K562 (cell line): ENCODE data around the gene GHITM. TPM values are rescaled to one million over a fixed set of nuclear protein-coding genes. Genes with fewer than 3 reads are reported as not detected.

Source experiments
- ATAC-seq: fragments of 200-7000 bp; cut with Tn5 transposase; 3 replicates; pipeline ENCODE4 v1.9.1; 2020; ENCODE audit warnings: moderate library complexity
- BruUV-seq: library from RNA; stranded (reverse); fragments of 400-500 nt; replicated peaks from 2 replicates; lab custom pipeline; 2021; lab: Mats Ljungman, UMichigan
- CTCF ChIA-PET: fragments of 300-600 bp; formaldehyde crosslinking; extraction: SDS; loops from one replicate; lab custom pipeline; 2021; ENCODE audit warnings: low intra/inter-chr PET ratio; lab: Yijun Ruan, JAX
- POLR2A ChIA-PET: fragments of 300-600, 350-650 bp; sonication (Branson Sonifier 250); formaldehyde crosslinking; extraction: SDS; loops from one replicate; lab custom pipeline; 2021; ENCODE audit warnings: antibody characterized with exemption, inconsistent platforms; lab: Yijun Ruan, JAX
- DNase-seq, 4 experiments: peaks; one replicate each; pipeline versions ENCODE4 v3.0.0 to v3.0.0-alpha.2; 2011 to 2018; ENCODE audit warnings: low spot score in 3 of 4, mixed read lengths in 3 of 4; ENCODE audit errors: extremely low read depth in 1 of 4
- FAIRE-seq: peaks from 2 replicates; lab custom pipeline; 2011; peaks lifted over from hg19 to GRCh38; lab: Jason Lieb, UNC
- H2AFZ ChIP-seq: 2 replicates; pipeline ENCODE4 v1.6.0; 2011; ENCODE audit warnings: low read depth, low read length, control low read depth, inconsistent platforms
- H3K27ac ChIP-seq: fragments of 200-600 bp; 3 replicates; pipeline ENCODE4 v1.8.0; 2011; ENCODE audit warnings: low read depth, mild to moderate bottlenecking, control low read depth, inconsistent platforms, low read length, moderate library complexity, mixed read lengths; ENCODE audit errors: extremely low read depth
- H3K27me3 ChIP-seq, 2 experiments: fragments of 300-600 bp in 1 of 2; 2 replicates in 1 of 2; 3 replicates in 1 of 2; pipeline versions ENCODE4 v1.6.0 to v1.8.0; 2011; ENCODE audit warnings: inconsistent platforms in 2 of 2, low read length in 2 of 2, mild to moderate bottlenecking in 1 of 2, mixed read lengths in 1 of 2, moderate library complexity in 1 of 2; ENCODE audit not compliant: control insufficient read depth in 2 of 2, insufficient read depth in 2 of 2
- H3K36me3 ChIP-seq: fragments of 300-600 bp; 3 replicates; pipeline ENCODE4 v1.8.0; 2011; ENCODE audit warnings: mild to moderate bottlenecking, low read length, inconsistent platforms; ENCODE audit not compliant: control insufficient read depth, insufficient read depth
- H3K4me1 ChIP-seq, 2 experiments: fragments of 200-600 bp in 1 of 2; replicated peaks in 1 of 2; 2 replicates in 1 of 2; 3 replicates in 1 of 2; pipeline versions ENCODE4 v1.5.1 to v1.8.0; 2011; ENCODE audit warnings: inconsistent platforms in 2 of 2, low read length in 2 of 2, mild to moderate bottlenecking in 1 of 2, mixed read lengths in 1 of 2, moderate library complexity in 1 of 2; ENCODE audit not compliant: control insufficient read depth in 2 of 2, insufficient read depth in 2 of 2
- H3K4me2 ChIP-seq: 2 replicates; pipeline ENCODE4 v1.6.1; 2011; ENCODE audit warnings: low read length, control low read depth, inconsistent platforms, mixed read lengths; ENCODE audit not compliant: insufficient read depth
- H3K4me3 ChIP-seq: fragments of 200-600 bp; sonication (generic), shearing (Covaris generic); 2 replicates; pipeline ENCODE4 v1.5.1; 2016; ENCODE audit warnings: control low read depth, inconsistent platforms
- H3K79me2 ChIP-seq: fragments of 200-600 bp; 3 replicates; pipeline ENCODE4 v1.8.0; 2011; ENCODE audit warnings: low read length, inconsistent platforms; ENCODE audit not compliant: control insufficient read depth, insufficient read depth
- H3K9ac ChIP-seq, 2 experiments: 2 replicates each; pipeline versions ENCODE4 v1.6.0 to v1.6.1; 2011; ENCODE audit warnings: low read depth in 2 of 2, low read length in 2 of 2, control low read depth in 1 of 2, inconsistent platforms in 1 of 2, mild to moderate bottlenecking in 1 of 2, mixed read lengths in 1 of 2; ENCODE audit not compliant: insufficient read depth in 1 of 2
- H3K9me1 ChIP-seq: one replicate; pipeline ENCODE4 v1.6.0; 2011; ENCODE audit warnings: inconsistent platforms, mild to moderate bottlenecking, low read length, moderate library complexity; ENCODE audit not compliant: control insufficient read depth, insufficient read depth
- H3K9me3 ChIP-seq: replicated peaks from 2 replicates; pipeline ENCODE4 v1.5.1; 2011; ENCODE audit warnings: low read depth, low read length, inconsistent platforms; ENCODE audit not compliant: control insufficient read depth, insufficient read depth
- H4K20me1 ChIP-seq: replicated peaks from 2 replicates; pipeline ENCODE4 v1.6.1; 2011; ENCODE audit warnings: low read length, inconsistent platforms, mixed read lengths; ENCODE audit not compliant: control insufficient read depth, insufficient read depth
- MAFG ChIP-seq: fragments of 450-650 bp; conservative IDR thresholded peaks from 2 replicates; pipeline ENCODE4 v1.6.1; 2016; ENCODE audit warnings: missing genetic modification characterization, missing compliant biosample characterization
- MECOM ChIP-seq: fragments of 250-450 bp; sonication (Bioruptor Pico); IDR thresholded peaks from 2 replicates; pipeline ENCODE4 v1.8.0; 2022; ENCODE audit warnings: inconsistent platforms
- PRMT5 ChIP-seq: sonication (generic); formaldehyde crosslinking; IDR thresholded peaks from 2 replicates; pipeline ENCODE4 v1.5.0; 2020; ENCODE audit warnings: missing genetic modification reagents
- SIN3A ChIP-seq, 2 experiments: fragments of 150-350 bp in 1 of 2; IDR thresholded peaks; 2 replicates each; pipeline ENCODE4 v1.6.1; 2011 to 2016; ENCODE audit warnings: borderline replicate concordance in 2 of 2, low read depth in 2 of 2, low read length in 2 of 2, mild to moderate bottlenecking in 2 of 2, moderate library complexity in 2 of 2; ENCODE audit not compliant: control insufficient read depth in 1 of 2
- SREBF2 ChIP-seq: sonication (generic); formaldehyde crosslinking; IDR thresholded peaks from 2 replicates; pipeline ENCODE4 v1.4.0; 2020; ENCODE audit warnings: mild to moderate bottlenecking, missing genetic modification reagents
- SRSF9 ChIP-seq: fragments of 200-400 bp; formaldehyde crosslinking; IDR thresholded peaks from 2 replicates; pipeline ENCODE4 v1.6.1; 2017; ENCODE audit warnings: low read depth, low read length, borderline replicate concordance
- TAL1 ChIP-seq: fragments of 450-650 bp; IDR thresholded peaks from 2 replicates; pipeline ENCODE4 v1.6.1; 2016; ENCODE audit warnings: mild to moderate bottlenecking
- ZNF436 ChIP-seq: fragments of 250-450, 450-650 bp; sonication (Bioruptor Pico); formaldehyde crosslinking; IDR thresholded peaks from 2 replicates; pipeline ENCODE4 v1.7.0; 2020; ENCODE audit warnings: mild to moderate bottlenecking
- WGBS: fragments of 100-300 bp; shearing (Covaris generic); methylation state at CpG from one replicate; pipeline ENCODE4 v1.1.6; 2016; ENCODE audit warnings: low coverage, mixed read lengths; ENCODE audit not compliant: insufficient coverage; ENCODE audit errors: missing lambda C conversion rate; 5-methylcytosine and 5-hydroxymethylcytosine counted together
- in situ Hi-C: fragments of 300-500 bp; cut with MboI; formaldehyde crosslinking; loops from 4 replicates; pipeline ENCODE4 v1.15.0; 2018; ENCODE audit warnings: inconsistent platforms, mixed read lengths
- intact Hi-C: fragments of 100-400 bp; cut with micrococcal nuclease; formaldehyde crosslinking; loops from 2 replicates; pipeline ENCODE4 v1.14.2; 2022
- polyA plus RNA-seq, 8 experiments: library from polyadenylated mRNA; depleted of rRNA in 4 of 8; stranded (reverse) in 5 of 8; unstranded in 3 of 8; fragments of >200 nt; fragmentation: Nextera tagmentation in 2 of 8; fragmentation: Illumina TruSeq in 1 of 8; extraction: Ambion mirVana in 2 of 8; extraction: Trizol in 1 of 8; gene quantifications; 2 replicates each; pipeline versions ENCODE4 v1.2.1 to v1.2.3, GENCODE V29; 2011 to 2014; ENCODE audit warnings: inconsistent platforms in 1 of 8, missing spikeins in 1 of 8
- total RNA-seq, 7 experiments: library from RNA; depleted of rRNA in 6 of 7; stranded (reverse); fragments of >200 nt in 6 of 7; fragmentation: Illumina TruSeq in 2 of 7; extraction: Trizol in 2 of 7; gene quantifications; 2 replicates each; pipeline versions ENCODE4 v1.2.1 to v1.2.3, GENCODE V29; 2011 to 2021; ENCODE audit warnings: low replicate concordance in 1 of 7
- TF ChIP-seq, protein P1 (sequence below): fragments of 200-800 bp; sonication (Bioruptor generic); IDR thresholded peaks from 2 replicates; pipeline ENCODE4 v1.6.1; 2017; ENCODE audit warnings: missing genetic modification characterization, missing compliant biosample characterization

GHITM gene
- total and polyA plus RNA-seq, 9 of the 15 experiments (the other 6 are each of a cell fraction or from before 2014, with no cell fraction given) = 322 to 1,258 (median 386) TPM

DNA sequence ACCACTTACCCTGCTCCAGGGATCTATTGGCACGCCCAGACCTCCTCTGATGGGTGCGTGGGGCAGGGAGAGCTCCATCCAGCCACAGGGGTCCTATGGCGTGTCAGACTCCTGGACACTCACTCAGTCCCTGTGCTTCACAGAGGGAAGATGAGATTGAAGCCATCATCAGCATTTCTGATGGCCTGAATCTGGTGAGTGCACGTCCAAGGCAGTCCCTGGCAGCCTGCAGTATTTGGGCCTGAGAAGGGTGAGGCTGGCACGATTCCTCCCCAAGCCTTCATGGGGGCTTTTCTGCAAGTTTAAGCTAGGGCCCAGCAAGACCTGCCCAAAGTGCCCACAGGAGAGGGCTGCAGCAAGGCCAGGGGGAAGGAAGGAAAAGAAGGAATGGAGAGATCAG, 58.3 kb downstream of the GHITM start (continued):
- TF ChIP-seq, protein P1, sequence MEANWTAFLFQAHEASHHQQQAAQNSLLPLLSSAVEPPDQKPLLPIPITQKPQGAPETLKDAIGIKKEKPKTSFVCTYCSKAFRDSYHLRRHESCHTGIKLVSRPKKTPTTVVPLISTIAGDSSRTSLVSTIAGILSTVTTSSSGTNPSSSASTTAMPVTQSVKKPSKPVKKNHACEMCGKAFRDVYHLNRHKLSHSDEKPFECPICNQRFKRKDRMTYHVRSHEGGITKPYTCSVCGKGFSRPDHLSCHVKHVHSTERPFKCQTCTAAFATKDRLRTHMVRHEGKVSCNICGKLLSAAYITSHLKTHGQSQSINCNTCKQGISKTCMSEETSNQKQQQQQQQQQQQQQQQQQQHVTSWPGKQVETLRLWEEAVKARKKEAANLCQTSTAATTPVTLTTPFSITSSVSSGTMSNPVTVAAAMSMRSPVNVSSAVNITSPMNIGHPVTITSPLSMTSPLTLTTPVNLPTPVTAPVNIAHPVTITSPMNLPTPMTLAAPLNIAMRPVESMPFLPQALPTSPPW (CRISPR knock-in tag) = no peak
- TF ChIP-seq MECOM (no peak), PRMT5 (CRISPR knock-in tag) (no peak), TAL1 (no peak)
- TF ChIP-seq, all 486 proteins: peak for 0

DNA sequence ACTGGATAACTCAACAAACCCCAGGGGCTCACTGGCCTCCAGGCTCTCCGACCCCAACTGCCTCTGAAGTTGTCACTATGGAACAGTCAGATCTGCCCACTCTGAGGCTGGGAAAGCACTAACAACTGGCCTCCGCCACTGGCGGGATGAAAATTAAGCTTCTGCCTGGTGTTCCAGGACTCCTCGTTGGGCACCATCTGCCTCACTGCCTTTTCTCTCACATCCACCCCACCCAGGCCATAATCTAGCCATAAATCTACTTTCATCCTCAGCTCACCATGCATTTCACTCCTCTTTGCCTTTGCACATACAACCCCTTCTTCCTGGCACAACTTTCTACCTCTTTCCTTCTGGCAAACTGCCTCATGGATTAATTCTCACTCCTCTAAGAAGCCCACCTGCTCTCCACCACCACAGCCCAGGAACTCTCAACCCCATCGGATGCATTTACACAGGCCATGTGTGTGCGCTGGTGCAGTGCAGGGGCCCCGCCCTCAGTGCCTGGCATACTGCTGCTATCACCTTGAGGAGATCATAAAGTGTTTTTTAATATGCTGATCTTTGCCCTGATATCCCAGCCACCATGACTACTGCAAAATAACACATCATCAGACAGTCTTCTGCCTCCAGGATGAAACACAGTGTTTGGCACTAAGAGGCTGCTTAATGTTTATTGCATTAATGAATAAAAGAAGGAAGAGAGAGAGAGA, 59.1 kb downstream of the GHITM start:
- H4K20me1 ChIP-seq = peaks cover 6% of the 10 kb centered on the region; the same call in 1 of the 2 replicates
- H3K9me1 ChIP-seq = no peaks in the 10 kb centered on the region
- DNase-seq (no peak), ATAC-seq (no peak), FAIRE-seq (no peak)
- BruUV-seq = no TSS peak
- TF ChIP-seq MAFG (tag) = no peak
- no peak for TF ChIP-seq ZNF436 (CRISPR knock-in tag)
- no peak for TF ChIP-seq SREBF2 (CRISPR knock-in tag)
- TF ChIP-seq SIN3A (IDR thresholded peaks at IDR 0.05; ENCODE audit: borderline replicate concordance in 2 of 2, control insufficient read depth in 1 of 2, low read depth in 2 of 2, low read length in 2 of 2) = no peak
- no peak for TF ChIP-seq SRSF9
- no peaks in the 10 kb centered on the region for H3K9me3 ChIP-seq
- no peaks in the 10 kb centered on the region for H3K79me2 ChIP-seq
- in situ Hi-C loops = no loop called here
- H3K27ac ChIP-seq = no peak overlapping the region
- H3K27me3 ChIP-seq = peaks cover 34 to 55% of the 10 kb centered on the region in 2 experiments
- ChIA-PET POLR2A (interaction anchor here (0.5 to 1.4 kb wide), 2 partner anchors 10 to 278 kb away, joined by 3 to 4 read pairs; no protein-coding TSS in a partner anchor), CTCF (no interaction called here)
- peaks cover 13 to 30% of the 10 kb centered on the region in 2 experiments; a peak in 4 of 5 replicates for H3K4me1 ChIP-seq
- H3K9ac ChIP-seq = no peak overlapping the region
- H2AFZ ChIP-seq = no peak overlapping the region
- 3% methylated on average over 7 of the region's 7 CpGs for WGBS
- no peaks in the 10 kb centered on the region for H3K36me3 ChIP-seq
- intact Hi-C loops = no loop called here
- H3K4me2 ChIP-seq = no peak overlapping the region
- H3K4me3 ChIP-seq = no peak overlapping the region
